Fibroblast of lung (primary cell): ENCODE results near the gene LSR. TPM values are rescaled to one million over a fixed set of nuclear protein-coding genes. Genes with fewer than 3 reads are reported as not detected.

Experiments used
- DNase-seq, 2 donors: peaks; one replicate each; pipeline versions ENCODE4 v3.0.0 to v3.0.0-alpha.2; 2010; ENCODE audit warnings: low read depth in 2 of 2
- H2AFZ ChIP-seq: 2 replicates; pipeline ENCODE4 v1.5.1; 2012; ENCODE audit warnings: low read length, control low read depth, inconsistent platforms
- H3K27ac ChIP-seq: 2 replicates; pipeline ENCODE4 v1.5.1; 2011; ENCODE audit warnings: low read length, control low read depth; ENCODE audit not compliant: insufficient read depth
- H3K27me3 ChIP-seq: 2 replicates; pipeline ENCODE4 v1.5.1; 2011; ENCODE audit warnings: mild to moderate bottlenecking, low read length; ENCODE audit not compliant: control insufficient read depth, insufficient read depth
- H3K36me3 ChIP-seq: 2 replicates; pipeline ENCODE4 v1.5.1; 2011; ENCODE audit warnings: low read length; ENCODE audit not compliant: control insufficient read depth, insufficient read depth
- H3K4me1 ChIP-seq: 2 replicates; pipeline ENCODE4 v1.5.1; 2011; ENCODE audit warnings: low read length; ENCODE audit not compliant: control insufficient read depth, insufficient read depth; ENCODE audit errors: extremely low read depth
- H3K4me2 ChIP-seq: 2 replicates; pipeline ENCODE4 v1.5.1; 2011; ENCODE audit warnings: low read length, control low read depth; ENCODE audit not compliant: insufficient read depth; ENCODE audit errors: extremely low read depth
- H3K4me3 ChIP-seq, 4 experiments: fragments of 200-600 bp in 1 of 4; sonication (generic) in 1 of 4; replicated peaks in 1 of 4; 2 replicates each; pipeline ENCODE4 v1.5.1; 2011 to 2016; ENCODE audit warnings: low read length in 4 of 4, low read depth in 3 of 4, mild to moderate bottlenecking in 3 of 4, control low read depth in 2 of 4, inconsistent platforms in 1 of 4, mixed read lengths in 1 of 4; ENCODE audit not compliant: insufficient read depth in 1 of 4; ENCODE audit errors: control extremely low read depth in 1 of 4
- H3K79me2 ChIP-seq: 2 replicates; pipeline ENCODE4 v1.5.1; 2012; ENCODE audit warnings: mild to moderate bottlenecking, low read length, inconsistent platforms; ENCODE audit not compliant: control insufficient read depth, insufficient read depth
- H3K9ac ChIP-seq: 2 replicates; pipeline ENCODE4 v1.5.1; 2011; ENCODE audit warnings: mild to moderate bottlenecking, low read length, control low read depth; ENCODE audit not compliant: insufficient read depth
- H3K9me3 ChIP-seq: 2 replicates; pipeline ENCODE4 v1.5.1; 2012; ENCODE audit warnings: low read depth, low read length; ENCODE audit not compliant: control insufficient read depth, insufficient read depth
- H4K20me1 ChIP-seq: 2 replicates; pipeline ENCODE4 v1.5.1; 2011; ENCODE audit warnings: low read length; ENCODE audit not compliant: control insufficient read depth, insufficient read depth; ENCODE audit errors: extremely low read depth
- EZH2 ChIP-seq: IDR thresholded peaks from 2 replicates; pipeline ENCODE4 v1.5.1; 2012; ENCODE audit warnings: low read length, control low read depth, mild to moderate bottlenecking; ENCODE audit errors: missing control alignments
- polyA plus RNA-seq, 2 donors: library from polyadenylated mRNA; depleted of rRNA in 1 of 2; stranded (reverse) in 1 of 2; unstranded in 1 of 2; fragments of >200 nt; gene quantifications; 2 replicates each; pipeline ENCODE4 v1.2.1, GENCODE V29; 2011 to 2012; ENCODE audit warnings: missing spikeins in 1 of 2
- total RNA-seq: library from RNA; depleted of rRNA; stranded (reverse); fragments of >200 nt; gene quantifications from 2 replicates; pipeline ENCODE4 v1.2.1, GENCODE V29; 2014
- TF ChIP-seq, protein P1 (sequence below), 2 donors: IDR thresholded peaks in 1 of 2; conservative IDR thresholded peaks in 1 of 2; 1 replicate in 1 of 2; 2 replicates in 1 of 2; pipeline ENCODE4 v1.5.1; 2011 to 2012; ENCODE audit warnings: low read length in 2 of 2, control low read depth in 1 of 2, inconsistent platforms in 1 of 2, low read depth in 1 of 2, mild to moderate bottlenecking in 1 of 2

The LSR gene
- total and polyA plus RNA-seq, 2 donors (not counting 1 experiment from before 2014, with no cell fraction given): 0.31 to 0.33 TPM

DNA sequence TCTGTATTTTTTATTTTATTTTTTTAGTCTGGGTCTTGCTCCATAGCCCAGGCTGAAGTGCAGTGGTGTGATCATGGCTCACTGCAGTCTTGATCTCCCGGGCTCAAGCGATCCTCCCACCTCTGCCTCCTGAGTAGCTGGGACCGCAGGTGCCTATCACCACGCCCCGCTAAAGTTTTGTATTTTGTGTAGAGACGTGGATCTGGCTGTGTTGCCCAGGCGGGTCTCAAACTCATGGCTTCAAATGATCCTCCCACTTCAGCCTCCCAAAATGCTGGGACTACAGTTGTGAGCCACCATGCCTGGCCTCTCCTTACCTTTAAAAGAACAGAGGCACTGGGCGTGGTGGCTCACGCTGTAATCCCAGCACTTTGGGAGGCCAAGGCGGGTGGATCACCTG lies 38.9 kb downstream of the LSR start:
- Histone ChIP-seq H3K36me3 (no peaks in the 10 kb centered on the region), H3K4me3 (no peak overlapping the region), H3K27me3 (no peaks in the 10 kb centered on the region), H3K27ac (no peak overlapping the region), H3K79me2 (no peaks in the 10 kb centered on the region), H3K9ac (no peak overlapping the region), H3K4me1 (no peaks in the 10 kb centered on the region), H3K4me2 (no peak overlapping the region), H3K9me3 (no peaks in the 10 kb centered on the region), H2AFZ (no peak overlapping the region), H4K20me1 (no peaks in the 10 kb centered on the region)
- TF ChIP-seq EZH2: no peak
- TF ChIP-seq, protein P1, sequence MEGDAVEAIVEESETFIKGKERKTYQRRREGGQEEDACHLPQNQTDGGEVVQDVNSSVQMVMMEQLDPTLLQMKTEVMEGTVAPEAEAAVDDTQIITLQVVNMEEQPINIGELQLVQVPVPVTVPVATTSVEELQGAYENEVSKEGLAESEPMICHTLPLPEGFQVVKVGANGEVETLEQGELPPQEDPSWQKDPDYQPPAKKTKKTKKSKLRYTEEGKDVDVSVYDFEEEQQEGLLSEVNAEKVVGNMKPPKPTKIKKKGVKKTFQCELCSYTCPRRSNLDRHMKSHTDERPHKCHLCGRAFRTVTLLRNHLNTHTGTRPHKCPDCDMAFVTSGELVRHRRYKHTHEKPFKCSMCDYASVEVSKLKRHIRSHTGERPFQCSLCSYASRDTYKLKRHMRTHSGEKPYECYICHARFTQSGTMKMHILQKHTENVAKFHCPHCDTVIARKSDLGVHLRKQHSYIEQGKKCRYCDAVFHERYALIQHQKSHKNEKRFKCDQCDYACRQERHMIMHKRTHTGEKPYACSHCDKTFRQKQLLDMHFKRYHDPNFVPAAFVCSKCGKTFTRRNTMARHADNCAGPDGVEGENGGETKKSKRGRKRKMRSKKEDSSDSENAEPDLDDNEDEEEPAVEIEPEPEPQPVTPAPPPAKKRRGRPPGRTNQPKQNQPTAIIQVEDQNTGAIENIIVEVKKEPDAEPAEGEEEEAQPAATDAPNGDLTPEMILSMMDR (conservative IDR thresholded peaks at IDR 0.05 in 1 of 2, IDR thresholded peaks at IDR 0.05 in 1 of 2; ENCODE audit: low read depth in 1 of 2, low read length in 2 of 2): no peak
- no peak for DNase-seq

DNA sequence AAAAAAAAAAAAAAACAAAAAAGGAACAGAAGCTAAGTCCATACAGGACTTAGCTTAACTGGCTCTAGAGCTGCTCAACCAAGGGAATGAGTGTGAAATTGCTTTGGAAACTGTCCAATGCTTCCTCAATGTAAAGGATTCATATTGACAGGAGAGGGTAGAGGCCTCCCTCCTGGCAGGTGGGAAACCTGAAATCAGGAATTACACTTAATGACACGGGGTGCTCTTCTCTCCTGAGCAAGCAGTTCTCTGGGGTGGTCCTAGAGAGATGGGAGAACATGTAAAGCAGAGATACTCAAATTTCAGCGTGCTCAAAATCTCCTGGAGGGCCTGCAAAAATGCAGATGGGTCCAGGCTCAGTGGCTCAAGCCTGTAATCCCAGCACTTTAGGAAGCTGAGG lies 39.5 kb downstream of the LSR start:
- no peak for DNase-seq
- H3K9ac ChIP-seq: no peak overlapping the region

DNA sequence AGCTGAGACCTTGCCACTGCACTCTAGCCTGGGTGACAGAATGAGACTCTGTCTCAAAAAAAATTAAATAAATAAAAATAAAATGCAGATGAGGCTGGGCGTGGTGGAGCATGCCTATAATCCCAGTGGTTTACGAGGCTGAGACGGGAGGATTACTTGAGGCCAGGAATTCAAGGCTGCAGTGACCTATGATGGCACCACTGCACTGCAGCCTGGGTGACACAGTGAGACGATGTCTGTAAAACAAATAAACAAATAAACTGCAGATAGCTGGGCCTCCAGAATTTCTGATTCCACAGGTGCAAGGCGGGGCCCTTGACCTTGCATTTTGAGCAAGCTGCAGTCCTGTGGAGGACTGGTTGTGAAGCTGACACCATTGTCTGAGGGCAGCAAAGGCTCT lies 40.1 kb downstream of the LSR start:
- no peaks in the 10 kb centered on the region for H3K36me3 ChIP-seq
- DNase-seq: no peak
- no peak overlapping the region for H3K9ac ChIP-seq
- TF ChIP-seq, protein P1 (conservative IDR thresholded peaks at IDR 0.05 in 1 of 2, IDR thresholded peaks at IDR 0.05 in 1 of 2; ENCODE audit: low read depth in 1 of 2, low read length in 2 of 2): no peak
- TF ChIP-seq EZH2: no peak
- no peak overlapping the region for H2AFZ ChIP-seq
- H3K4me3 ChIP-seq: no peak overlapping the region
- H3K9me3 ChIP-seq: no peaks in the 10 kb centered on the region
- H3K4me1 ChIP-seq: no peaks in the 10 kb centered on the region
- no peak overlapping the region for H3K27ac ChIP-seq
- H4K20me1 ChIP-seq: no peaks in the 10 kb centered on the region
- no peaks in the 10 kb centered on the region for H3K79me2 ChIP-seq
- H3K4me2 ChIP-seq: no peak overlapping the region
- H3K27me3 ChIP-seq: peaks cover 7% of the 10 kb centered on the region

More for the DNA sequence above, 39.5 kb downstream of the LSR start:
- no peaks in the 10 kb centered on the region for H3K79me2 ChIP-seq
- no peak overlapping the region for H3K4me2 ChIP-seq
- H3K9me3 ChIP-seq: no peaks in the 10 kb centered on the region
- H3K4me1 ChIP-seq: no peaks in the 10 kb centered on the region
- H3K27me3 ChIP-seq: peaks cover 4% of the 10 kb centered on the region
- H3K4me3 ChIP-seq: no peak overlapping the region
- H2AFZ ChIP-seq: no peak overlapping the region
- H3K27ac ChIP-seq: no peak overlapping the region
- no peak for TF ChIP-seq EZH2
- TF ChIP-seq, protein P1 (conservative IDR thresholded peaks at IDR 0.05 in 1 of 2, IDR thresholded peaks at IDR 0.05 in 1 of 2; ENCODE audit: low read depth in 1 of 2, low read length in 2 of 2): no peak
- no peaks in the 10 kb centered on the region for H3K36me3 ChIP-seq
- no peaks in the 10 kb centered on the region for H4K20me1 ChIP-seq
